ENCODE data around the gene SDR42E2. TPM values are rescaled to one million over a fixed set of nuclear protein-coding genes. Genes with fewer than 3 reads are reported as not detected.

The SDR42E2 gene
- total RNA-seq, 1 experiment from 2014 or later: not detected

GRCh38 chr16:22190081-22190775, 27.9 kb downstream of the SDR42E2 start:
- Histone ChIP-seq H3K9me3 (ENCODE audit: low read length) (no peaks in the 10 kb centered on the region), H3K79me2 (ENCODE audit: low read length) (no peaks in the 10 kb centered on the region), H3K4me2 (ENCODE audit: low read length) (peak overlapping the region; percentile 94), H3K4me1 (ENCODE audit: insufficient read depth, low read length) (peaks cover 26% of the 10 kb centered on the region), H2AFZ (ENCODE audit: low read length) (peak overlapping the region; percentile 94), H3K36me3 (ENCODE audit: low read depth, low read length) (no peaks in the 10 kb centered on the region), H3K27ac (ENCODE audit: low read length) (peak overlapping the region; percentile 62), H3K9me2 (replicated peaks; ENCODE audit: low read length) (no peaks in the 10 kb centered on the region), H3K4me3 (ENCODE audit: low read length) (peak overlapping the region; percentile 88), H3F3A (ENCODE audit: low read length, unreplicated experiment) (no peaks in the 10 kb centered on the region), H3K27me3 (ENCODE audit: low read length) (no peaks in the 10 kb centered on the region), H4K20me1 (ENCODE audit: low read length) (no peaks in the 10 kb centered on the region), H3K9ac (ENCODE audit: low read length) (peak overlapping the region; percentile 65)
- no TSS peak for BruUV-seq (replicated peaks)
- intact Hi-C loops (cut with micrococcal nuclease): loop anchor here (1.0 kb wide), 1 partner anchor 164 kb away; no protein-coding TSS in a partner anchor
- CTCF ChIA-PET: interaction anchor here (2.0 kb wide), 1 partner anchor 113 kb away, joined by 7 read pairs; no protein-coding TSS in a partner anchor
- ATAC-seq (peak; percentile 68), DNase-seq (peak; percentile 96)
- TF ChIP-seq EZH2 (IDR thresholded peaks at IDR 0.05; ENCODE audit: low read length, unreplicated experiment): no peak
- no peak for TF ChIP-seq CTCF (conservative IDR thresholded peaks at IDR 0.05; ENCODE audit: low read depth, low read length)
- no peak for TF ChIP-seq EZH2phosphoT487 (IDR thresholded peaks at IDR 0.05; ENCODE audit: borderline replicate concordance, low read length)
- POLR2A ChIA-PET (ENCODE audit: unreplicated experiment): interaction anchor here (0.6 kb wide), 1 partner anchor 107 kb away, joined by 13 read pairs; the partner anchor contains the start of gene POLR3E

GRCh38 chr16:22190776-22191531, 28.6 kb downstream of the SDR42E2 start:
- intact Hi-C loops (cut with micrococcal nuclease): loop anchor here (1.0 kb wide), 1 partner anchor 165 kb away; no protein-coding TSS in a partner anchor
- Histone ChIP-seq H3K4me1 (ENCODE audit: insufficient read depth, low read length) (peaks cover 29% of the 10 kb centered on the region), H3K4me3 (ENCODE audit: low read length) (peak overlapping the region; percentile 72), H3K79me2 (ENCODE audit: low read length) (no peaks in the 10 kb centered on the region), H3K9me3 (ENCODE audit: low read length) (no peaks in the 10 kb centered on the region), H3K9ac (ENCODE audit: low read length) (peak overlapping the region; percentile 69), H3F3A (ENCODE audit: low read length, unreplicated experiment) (no peaks in the 10 kb centered on the region), H4K20me1 (ENCODE audit: low read length) (no peaks in the 10 kb centered on the region), H3K27me3 (ENCODE audit: low read length) (no peaks in the 10 kb centered on the region), H3K9me2 (replicated peaks; ENCODE audit: low read length) (no peaks in the 10 kb centered on the region), H3K4me2 (ENCODE audit: low read length) (peak overlapping the region; percentile 96), H3K36me3 (ENCODE audit: low read depth, low read length) (no peaks in the 10 kb centered on the region), H2AFZ (ENCODE audit: low read length) (peak overlapping the region; percentile 84), H3K27ac (ENCODE audit: low read length) (peak overlapping the region; percentile 67)
- peak; percentile 61 for ATAC-seq
- DNase-seq: peak; percentile 95
- no peak for TF ChIP-seq EZH2 (IDR thresholded peaks at IDR 0.05; ENCODE audit: low read length, unreplicated experiment)
- no peak for TF ChIP-seq EZH2phosphoT487 (IDR thresholded peaks at IDR 0.05; ENCODE audit: borderline replicate concordance, low read length)
- TF ChIP-seq CTCF (conservative IDR thresholded peaks at IDR 0.05; ENCODE audit: low read depth, low read length): no peak
- no TSS peak for BruUV-seq (replicated peaks)
- ChIA-PET POLR2A (ENCODE audit: unreplicated experiment) (interaction anchor here (0.6 kb wide), 3 partner anchors 16 to 475 kb away, joined by 6 to 13 read pairs (median 12); partner anchors contain the start of gene POLR3E), CTCF (interaction anchor here (0.6 kb wide), 2 partner anchors 9 to 189 kb away, joined by 3 to 7 read pairs; no protein-coding TSS in a partner anchor)
